ENCODE results near the gene ZIC4.

ZIC4 gene

DNA sequence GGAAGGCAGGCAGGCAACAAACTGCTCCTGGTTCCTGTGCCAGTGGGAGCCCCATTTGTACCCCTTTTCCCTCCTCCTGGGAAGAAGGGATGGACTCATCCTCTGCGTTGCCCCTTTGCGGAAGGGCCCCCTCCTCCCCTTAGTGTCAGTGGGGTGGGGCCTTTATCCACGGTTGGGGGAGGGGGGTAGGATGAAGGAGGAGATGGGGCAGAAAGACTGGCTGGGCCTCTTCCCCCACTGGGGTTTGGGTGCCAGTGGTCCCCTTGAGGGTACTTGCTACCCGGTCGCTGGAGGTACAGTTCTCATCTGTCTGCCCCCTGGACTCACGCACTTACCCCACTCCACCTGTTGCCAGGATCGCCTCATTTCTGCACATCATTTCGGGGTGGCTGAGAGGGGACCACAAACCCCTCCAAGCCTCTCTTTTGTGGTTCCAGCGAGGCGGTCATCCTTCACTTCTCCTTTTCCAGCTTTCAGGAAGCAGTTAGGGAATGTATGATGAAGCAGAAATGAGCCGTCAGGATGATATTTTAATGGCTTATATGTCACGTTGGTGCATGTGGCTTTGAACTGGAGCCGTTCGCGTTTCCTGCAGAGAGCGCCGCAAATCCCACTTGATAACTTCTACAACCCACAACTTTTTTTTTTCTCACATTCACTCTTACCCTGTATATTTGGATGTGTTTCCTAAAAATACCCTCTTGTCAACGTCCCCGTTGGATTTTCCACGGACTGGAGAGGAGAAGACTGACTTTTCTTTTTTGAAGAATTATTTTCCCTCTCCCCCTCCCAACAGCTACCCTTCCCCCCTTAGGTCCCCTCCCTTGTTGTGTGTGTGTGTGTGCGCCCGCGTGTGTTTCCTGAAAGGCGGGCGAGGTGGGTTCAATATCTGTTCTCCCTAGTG is at the start of gene ZIC4:
TSS of gene ZIC4 (minus strand) at position 516 of the 904 bp plus-strand sequence. CDS start 3,746 bp downstream, outside the sequence.
- DNase-seq, result no peak

DNA sequence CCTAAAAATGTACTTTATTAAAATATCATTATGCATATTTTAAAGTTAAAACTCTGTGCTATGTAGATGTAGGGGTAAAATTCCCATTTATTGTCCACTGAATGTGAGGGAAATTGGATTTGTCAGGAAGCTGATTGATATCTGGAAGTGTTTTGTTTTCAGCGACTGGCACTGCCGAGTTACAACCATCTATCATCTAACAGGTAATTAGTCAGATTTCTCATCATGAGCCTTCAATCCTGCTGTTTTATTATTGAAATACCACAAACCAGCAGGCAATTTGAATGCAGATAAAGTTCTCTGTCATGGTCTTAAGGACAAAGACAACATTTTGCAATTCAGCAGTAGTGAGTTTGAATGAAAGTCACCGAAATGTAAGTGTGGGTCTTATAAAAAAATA is 43.3 kb upstream of the ZIC4 start:
- DNase-seq, result no peak

DNA sequence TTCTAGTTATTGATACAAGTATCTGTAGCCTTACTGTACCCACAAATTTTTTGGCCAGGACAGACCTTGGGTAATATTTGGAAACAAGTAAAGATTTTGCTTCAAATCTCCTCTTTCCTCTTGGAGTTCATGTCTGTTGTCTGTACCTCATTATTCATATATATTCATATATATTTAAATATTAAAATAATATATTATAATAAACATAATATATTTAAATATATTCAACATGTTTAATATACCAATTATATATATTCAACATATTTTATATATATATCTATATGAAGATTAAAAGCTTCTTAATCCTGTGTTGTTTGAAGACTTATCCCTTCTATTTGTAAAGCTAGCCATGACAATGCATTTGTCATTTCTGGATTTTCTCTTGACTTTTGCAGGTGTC is 40.9 kb upstream of the ZIC4 start:
- no peak for DNase-seq

DNA sequence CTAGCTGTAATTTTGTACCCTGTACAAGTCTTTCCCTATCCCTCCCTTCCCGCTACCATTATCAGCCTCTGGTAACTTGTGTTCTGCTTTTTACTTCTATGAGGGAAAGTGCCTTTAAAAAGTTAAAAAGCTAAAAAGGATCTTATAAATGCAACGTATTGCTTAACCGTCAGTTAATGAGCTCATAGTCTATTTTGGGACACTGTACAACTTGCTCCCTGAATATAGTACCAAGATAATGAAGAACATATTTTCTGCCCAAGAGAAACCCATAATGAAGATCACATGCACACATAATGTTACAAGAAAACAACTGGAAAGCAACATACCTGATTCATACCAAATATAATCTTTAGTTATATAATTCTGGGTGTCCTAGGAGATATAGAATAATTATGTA is 25.4 kb upstream of the ZIC4 start:
- no peak for DNase-seq

DNA sequence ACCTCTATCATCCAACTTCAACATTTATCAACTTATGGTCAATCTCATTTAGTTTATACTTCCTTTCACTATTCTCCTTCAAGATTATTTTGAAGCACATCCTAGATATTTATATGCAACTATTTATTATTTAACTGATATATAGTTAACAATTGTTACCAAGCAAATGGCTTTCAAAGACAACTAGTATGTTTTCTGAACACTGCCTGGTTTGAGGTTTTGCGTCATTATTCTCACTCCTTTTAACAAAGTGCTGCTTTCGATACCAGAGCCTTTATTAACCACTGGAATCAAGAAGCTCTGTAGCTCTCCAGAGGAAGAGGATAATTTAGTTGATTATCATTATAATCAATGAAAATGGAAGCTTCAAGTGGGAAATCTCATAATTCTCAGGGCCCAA is 22.4 kb upstream of the ZIC4 start:
- DNase-seq, result no peak

DNA sequence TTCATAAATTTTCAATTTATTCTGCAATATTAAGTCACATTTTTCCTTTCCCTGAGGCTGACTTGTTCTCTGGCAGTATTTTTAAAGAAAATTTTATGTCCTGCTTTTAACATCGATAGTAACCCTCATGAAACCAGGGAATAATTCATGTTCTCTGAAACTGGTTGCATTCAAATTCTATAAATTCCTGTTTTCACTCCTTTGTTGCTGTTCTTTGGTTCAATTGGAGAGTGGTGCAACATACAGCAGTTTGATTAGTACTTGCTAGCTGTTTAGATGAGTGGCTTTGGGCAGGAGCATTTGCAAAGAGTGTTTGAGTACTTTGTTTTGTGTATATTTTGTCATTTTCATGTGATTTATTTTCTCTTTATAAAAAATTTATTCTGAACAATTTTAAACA is 22.0 kb upstream of the ZIC4 start:
- no peak for DNase-seq

DNA sequence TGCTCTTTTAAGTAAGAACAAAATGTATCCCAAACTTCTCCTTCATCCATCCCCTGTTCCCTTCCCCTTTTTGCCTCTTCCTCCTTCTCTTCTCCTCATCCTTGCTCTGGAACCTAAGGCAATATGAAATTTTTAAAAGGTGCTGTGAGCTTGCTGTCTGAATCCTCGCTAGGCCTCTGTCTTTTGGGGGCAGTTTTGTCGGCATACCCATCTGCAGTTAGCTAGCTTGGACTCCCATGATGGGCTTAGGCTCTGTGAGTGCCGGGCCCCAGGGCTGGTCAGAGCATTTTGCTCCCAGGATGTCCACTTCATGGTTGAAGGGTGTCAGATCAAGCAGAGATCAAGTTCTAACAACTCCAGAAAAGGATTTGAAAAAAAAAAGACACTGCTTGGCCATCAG is 21.4 kb upstream of the ZIC4 start:
- DNase-seq, result no peak

DNA sequence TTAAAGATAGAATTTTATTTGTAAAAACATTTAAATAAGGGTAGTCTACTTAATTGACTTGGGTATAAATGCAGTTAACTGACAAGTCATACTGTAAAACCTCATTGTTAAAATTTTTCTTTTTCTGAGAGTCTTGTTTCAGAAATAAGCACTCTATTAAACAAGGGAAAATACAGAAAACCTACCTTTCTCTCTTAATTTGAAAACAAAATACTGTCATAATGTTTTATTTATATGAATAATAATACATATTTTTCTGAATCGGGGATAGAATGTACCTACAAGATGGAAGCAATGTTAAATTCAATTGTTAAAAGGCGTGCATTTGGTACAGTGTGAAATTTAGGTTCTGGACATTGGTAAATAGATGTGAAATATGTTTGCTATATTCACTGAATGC is 20.6 kb upstream of the ZIC4 start:
- no peak for DNase-seq

DNA sequence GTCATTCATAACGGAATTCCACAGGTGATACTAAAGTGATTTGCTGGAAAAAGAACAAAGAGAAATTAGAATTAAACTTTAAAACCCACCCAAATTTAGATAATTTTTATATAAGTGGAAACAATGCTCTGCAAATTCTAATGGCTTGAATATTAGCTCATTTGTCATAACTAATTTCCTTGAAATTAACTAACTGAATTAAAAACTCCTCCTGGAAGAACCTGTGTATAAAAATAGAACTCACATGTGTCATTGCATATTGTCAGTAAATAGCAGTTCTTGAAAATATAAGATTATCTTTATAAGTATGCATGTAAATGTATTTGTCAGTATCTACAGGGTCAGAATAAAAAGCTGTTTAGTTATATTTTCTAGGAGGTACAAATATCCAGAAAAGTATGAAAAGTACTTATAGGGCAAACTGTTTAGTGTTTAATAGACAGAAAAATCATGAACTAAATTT is 19.1 kb upstream of the ZIC4 start:
- no peak for DNase-seq

DNA sequence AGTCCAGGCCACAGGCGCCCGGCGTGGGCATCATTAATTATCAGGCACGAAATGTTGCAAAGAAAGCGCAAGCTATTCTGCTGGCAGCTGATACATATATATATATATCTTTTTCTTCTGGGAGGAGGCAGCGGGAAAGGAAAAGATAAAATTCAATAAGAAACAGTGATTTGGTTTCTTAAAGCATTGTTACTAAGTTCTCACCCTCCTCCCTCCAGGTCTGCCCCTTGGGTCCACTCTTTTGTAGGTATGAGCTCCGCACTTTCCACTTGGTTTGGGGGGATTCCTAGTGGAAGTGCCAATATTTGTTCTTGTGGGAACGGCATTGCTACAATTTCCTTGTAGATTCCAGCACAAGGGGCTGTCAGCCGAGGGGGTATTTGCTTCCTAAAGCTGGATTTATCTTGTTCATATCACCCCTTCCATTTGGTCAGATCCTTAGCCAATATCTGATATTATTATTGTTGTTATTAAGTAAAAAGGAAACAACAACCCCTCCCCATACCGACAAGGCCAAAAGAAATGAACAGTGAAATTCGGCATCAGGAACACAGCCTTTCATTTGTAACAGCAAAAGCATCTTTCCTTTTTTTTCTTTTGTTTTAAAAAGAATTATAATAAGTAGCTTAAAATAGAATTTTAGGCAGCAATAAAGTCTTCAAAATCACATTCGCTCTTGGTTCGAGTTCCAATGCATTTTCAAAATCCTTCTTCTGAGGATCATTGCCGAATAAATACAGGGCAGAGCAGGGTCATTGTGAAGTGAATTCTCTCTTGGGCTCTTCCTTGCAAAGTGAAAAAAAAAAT is 18.4 kb upstream of the ZIC4 start:
- DNase-seq, result no peak

DNA sequence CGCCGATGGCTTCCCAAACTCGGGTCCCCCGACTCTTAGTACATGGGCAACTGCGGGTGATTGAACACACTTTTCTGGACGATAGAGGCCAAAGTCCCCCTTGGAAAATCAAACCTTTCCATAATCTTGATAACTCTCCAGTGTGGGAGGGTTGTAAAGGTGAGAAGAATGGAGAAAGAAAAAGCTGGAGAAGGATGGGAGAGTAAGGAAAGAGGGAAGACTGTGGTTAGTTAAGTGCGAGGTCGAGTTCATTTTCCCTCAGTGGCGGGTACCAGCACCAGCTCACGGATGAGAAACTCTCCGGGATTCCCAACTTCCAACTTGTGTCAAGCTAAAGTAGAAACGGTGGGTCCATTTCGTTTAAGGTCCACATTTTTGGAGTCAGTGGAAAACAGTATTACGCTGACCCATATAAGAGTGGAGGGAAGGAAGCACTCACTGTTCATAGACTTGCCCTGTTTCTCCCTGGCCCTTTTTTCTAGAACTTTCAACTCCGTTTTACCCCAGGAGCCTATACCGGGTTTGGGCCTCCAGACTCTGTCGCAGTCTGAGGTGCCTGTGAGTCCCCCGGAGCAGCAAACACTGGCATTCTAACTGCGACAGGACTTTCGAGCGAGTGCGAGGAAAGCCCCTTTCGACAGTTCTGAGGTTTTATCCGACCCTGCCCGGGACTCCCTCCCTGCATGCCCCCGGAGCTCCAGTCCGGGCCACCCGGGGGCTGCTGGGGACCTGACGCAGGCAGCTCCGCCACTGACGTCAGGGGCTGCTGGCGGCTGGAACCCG is 17.6 kb upstream of the ZIC4 start:
- no peak for DNase-seq

DNA sequence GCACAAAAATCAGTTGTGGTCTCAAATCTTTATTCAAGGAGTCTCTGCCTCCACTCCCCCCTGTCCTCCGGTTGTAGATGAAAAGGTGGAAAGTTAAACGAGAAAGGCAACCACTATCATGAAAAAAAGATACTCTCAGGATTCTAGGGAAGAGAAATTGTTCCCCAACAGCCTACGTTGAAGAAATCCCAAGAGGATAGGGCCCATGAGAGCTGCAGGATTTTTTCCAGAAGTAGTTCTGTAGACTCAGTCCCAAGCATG is 17.1 kb upstream of the ZIC4 start:
- no peak for DNase-seq

DNA sequence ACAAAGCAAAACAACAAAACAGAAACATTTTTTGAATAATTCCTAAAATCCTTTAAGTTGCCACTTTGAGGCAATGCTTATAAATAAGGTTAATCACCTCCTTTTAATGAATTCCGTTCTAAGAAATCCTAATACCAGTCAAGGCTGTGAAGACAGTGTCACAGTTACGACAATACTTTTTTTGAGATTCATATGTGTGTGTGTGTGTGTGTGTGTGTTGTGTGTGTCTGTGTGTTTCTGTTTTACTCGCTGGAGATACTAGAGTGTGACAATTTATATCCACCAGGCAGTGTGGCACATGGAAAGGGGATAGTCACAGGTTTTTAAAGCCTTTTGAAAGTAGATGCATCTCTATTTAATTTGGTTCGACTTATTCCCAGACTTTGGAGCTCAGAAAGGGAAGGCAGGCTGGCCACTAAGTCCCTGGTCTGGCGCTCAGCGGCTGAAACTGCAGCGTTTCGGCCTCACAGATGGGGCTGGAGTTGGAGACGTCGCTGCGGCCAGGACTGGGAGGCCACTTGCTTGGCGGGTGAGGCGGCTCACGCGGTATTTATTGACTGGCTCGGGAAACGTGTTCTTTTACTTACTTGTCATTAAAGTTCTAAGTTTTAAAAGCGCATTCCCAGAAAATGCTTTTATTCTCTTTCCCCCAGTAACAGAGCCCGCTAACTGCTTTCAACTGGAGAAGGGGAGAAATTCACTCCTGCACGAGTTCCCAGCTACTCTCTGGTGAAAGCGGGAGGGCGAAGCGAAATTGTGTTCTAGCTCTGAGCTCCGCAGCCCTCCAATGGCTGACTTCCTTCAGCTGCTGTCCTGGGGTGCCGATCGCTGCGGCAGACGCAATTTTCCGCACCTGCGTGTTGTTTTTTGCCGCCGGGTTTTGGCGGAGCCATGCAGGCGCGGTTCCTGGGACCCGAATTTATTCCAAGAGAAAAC is 16.5 kb upstream of the ZIC4 start:
- DNase-seq, result no peak

DNA sequence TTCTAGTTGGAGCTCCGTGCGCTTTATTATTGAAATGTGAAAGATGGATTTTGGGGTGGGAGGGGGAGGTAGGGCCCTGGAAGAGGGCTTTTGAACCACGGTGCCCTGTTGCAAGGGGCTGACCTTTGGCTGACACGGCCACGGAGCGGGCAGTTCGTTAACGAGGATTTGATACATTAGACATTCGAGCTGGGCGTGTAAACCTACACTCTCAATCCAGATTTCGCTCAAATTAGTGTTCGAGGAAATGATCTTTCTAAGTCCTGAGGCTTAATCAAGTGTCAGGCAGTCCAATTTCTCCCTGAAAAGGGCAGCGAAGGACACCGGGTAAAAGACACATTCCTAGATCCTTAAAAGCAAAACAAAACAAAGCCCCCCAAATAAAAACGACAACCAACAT is 15.9 kb upstream of the ZIC4 start:
- DNase-seq, result no peak

DNA sequence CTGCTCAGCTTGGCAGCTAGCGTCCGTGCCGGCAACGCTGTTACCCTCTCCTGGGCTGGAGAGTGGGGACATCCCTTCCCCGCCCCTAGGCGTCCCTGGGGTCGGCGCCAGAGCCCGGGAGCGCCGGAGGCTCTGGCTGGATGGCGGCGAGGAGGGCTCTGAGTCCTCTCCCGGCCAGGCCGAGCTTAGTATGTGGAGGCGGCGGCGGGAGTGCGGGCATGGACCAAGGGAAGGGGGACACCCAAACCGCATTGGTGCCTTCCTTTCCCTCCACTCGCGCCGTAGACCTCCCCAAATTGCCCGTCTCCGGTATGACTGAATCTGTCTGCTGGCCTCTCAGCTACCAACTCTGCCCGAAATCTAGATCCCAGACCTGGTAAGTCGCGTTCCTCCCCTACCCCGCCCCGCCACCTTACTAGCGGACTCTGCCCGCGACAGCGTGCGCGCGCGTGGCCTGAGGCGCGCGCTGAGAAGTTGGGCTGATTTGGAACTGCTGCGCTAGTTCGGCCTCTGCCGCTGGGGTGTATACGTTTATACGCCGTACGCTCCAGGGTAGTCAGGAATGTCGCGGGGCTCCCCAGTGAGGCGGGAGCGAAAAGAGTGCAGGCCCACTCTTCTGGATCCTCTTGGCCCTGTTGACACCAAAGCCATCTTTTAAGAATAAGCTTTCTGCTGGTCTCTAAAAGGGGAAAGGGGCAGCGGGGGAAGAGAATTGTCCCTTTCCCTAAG is 15.0 kb upstream of the ZIC4 start:
- no peak for DNase-seq

DNA sequence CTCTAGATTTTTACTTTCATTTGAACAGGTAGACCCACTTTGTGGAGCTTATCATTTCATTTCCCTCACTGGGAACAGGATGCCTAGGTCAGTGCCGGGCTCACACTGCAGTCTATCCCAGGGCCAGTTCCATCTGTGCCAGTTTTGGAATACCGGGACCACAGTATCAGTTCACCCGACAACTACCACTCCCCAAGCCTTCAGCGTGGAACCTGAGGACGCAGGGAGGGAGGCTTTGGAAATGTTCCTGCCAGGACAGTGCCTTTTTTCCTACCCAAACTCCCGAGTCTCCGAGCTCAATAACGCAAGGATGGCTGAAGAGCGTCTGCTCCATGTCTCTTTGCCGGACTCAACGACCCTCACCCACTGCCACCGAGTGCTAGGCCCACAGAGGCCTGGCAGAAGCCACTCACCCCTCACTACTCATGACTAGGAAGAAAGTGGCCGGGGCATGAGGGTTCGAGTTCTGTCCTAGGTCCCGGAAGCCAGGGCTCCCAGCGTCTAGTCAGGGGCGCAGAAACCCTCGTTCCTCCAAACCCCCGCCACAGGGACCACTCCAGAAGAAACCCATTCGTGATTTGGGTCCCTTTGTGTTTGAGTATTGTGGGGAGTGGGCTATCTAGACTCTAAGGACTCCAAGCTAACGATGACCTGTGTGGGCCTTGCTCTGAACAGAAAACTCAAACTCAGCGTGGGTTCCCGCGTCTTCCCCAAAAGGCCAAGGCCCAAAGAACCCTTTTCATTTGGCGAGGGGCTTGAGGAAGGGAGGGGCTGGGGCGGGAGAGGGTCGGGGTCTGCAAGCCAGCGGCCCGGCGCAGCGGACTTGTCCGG is 14.2 kb upstream of the ZIC4 start:
- no peak for DNase-seq

DNA sequence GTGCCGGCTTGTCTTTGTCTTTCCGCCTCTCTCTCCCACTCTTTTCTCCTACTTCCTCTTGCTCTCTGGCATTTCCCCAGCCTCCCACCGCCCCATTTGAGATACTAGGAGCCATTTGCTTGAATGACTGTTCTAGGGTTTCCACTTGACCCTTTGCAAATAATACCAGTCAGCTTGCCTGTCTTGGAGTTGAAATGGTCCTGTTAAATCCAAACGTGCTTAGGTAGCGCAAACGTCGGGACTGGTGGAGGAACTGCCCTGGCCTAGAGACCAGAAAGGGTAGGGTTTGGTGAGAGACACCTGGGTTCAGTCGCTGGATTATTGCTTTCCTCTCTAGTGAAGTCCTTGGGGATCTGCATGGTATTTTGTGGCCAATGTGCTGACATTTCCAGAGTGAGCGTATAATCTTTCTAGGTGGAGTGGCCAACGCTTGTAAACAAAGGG is 13.5 kb upstream of the ZIC4 start:
- no peak for DNase-seq

DNA sequence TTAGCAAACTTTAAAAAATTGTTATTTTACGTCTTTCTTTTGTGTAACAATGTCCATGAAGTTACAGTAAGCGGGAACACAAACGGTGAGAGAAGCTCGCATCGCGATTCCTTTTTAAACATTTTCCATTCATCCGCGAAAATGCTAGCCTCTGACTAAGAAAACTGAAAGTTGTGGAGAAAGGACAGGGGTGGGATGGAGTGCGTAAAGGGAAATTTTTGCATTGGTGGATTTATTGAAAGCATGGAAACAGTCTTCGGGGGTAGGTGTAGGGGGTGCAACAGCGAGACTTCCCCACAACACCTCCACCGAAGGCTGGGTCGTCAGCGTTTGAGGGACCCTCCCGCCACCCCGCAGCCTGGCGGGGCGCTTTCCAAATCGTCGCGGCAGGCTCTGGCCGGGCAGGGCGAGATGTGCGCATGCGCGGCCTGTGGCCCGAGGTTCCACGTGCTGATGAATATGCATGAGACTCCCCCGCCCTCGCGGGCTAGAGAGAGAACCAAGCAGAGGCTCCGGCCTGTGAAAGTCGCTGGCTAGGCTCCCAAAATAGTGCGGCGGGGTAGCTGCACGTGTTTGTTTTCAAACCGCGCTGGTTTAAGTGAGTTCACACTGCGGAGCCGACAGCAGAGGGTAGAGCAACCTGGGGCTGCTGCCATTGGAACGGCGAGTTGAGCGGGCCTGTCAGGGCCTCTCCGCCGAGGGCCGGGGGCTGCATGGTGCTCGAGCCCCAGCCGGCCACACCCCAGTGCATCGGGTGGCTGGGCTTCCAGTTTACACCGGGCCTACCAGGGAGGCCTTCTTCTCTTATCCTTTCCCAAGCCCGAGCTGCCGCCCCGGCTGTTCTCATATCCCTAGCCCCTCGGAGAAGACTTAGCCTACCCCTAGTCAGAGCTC is 12.7 kb upstream of the ZIC4 start:
- no peak for DNase-seq

DNA sequence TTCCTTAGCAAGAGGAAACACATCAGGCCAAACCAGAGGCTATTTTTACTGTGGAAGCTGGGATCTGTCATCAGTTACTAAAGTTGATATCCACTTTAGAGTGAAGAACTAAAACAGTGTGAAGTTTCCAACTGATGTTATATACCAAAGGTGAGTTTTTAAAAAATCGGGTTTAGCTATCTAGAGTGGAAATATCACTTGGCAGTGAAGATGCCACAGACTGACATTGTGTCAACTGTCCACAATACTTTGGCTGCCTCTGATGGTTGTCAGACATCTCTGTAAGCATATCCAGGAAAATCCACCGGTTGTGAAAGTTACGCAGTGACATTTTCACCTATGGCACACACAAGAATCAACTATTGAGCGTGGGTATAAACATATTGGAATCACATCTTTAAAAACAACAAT is 12.0 kb upstream of the ZIC4 start:
- DNase-seq, result no peak
